ENCODE data around the gene NDUFAB1. TPM values are rescaled to one million over a fixed set of nuclear protein-coding genes. Genes with fewer than 3 reads are reported as not detected.
"Not testable (repeated sequence)": the region's sequence is repeated elsewhere in the genome, so short reads cannot be mapped to it uniquely, and the experiment has no call there.

The NDUFAB1 gene
- total RNA-seq, 1 donor from 2014 or later: 56.5 TPM

- Histone ChIP-seq H3K9me3 (no peaks in the 10 kb centered on the region), H3K36me3 (peaks cover 96% of the 10 kb centered on the region), H3K4me1 (no peaks in the 10 kb centered on the region), H3K27me3 (ENCODE audit: low read depth) (no peaks in the 10 kb centered on the region), H3K27ac (no peak overlapping the region), H3K4me3 (no peak overlapping the region)
- ATAC-seq (no peak), DNase-seq (no peak)
- TF ChIP-seq CTCF (IDR thresholded peaks at IDR 0.05): no peak
- intact Hi-C loops (cut with DNase I): no loop called here
These were observed 51.7 kb downstream of the NDUFAB1 start for GRCh38 chr16:23544436-23544835.

- H3K27me3 ChIP-seq (ENCODE audit: low read depth); H3K4me1 ChIP-seq; H3K9me3 ChIP-seq; H3K4me3 ChIP-seq; ATAC-seq; DNase-seq; intact Hi-C loops (cut with DNase I): not testable (repeated sequence)
- Histone ChIP-seq H3K27ac (peak overlapping the region; percentile 19), H3K36me3 (peaks cover 83% of the 10 kb centered on the region)
These were observed 55.3 kb downstream of the NDUFAB1 start for GRCh38 chr16:23540817-23541178.

- no peaks in the 10 kb centered on the region for H3K4me1 ChIP-seq
- H3K9me3 ChIP-seq: no peaks in the 10 kb centered on the region
- ATAC-seq (peak; percentile 90 to 96), DNase-seq (no peak)
- intact Hi-C loops (cut with DNase I): no loop called here
- TF ChIP-seq CTCF (IDR thresholded peaks at IDR 0.05): no peak
- H3K27me3 ChIP-seq (ENCODE audit: low read depth): no peaks in the 10 kb centered on the region
- no peak overlapping the region for H3K4me3 ChIP-seq
- H3K27ac ChIP-seq: peak overlapping the region; percentile 19
- H3K36me3 ChIP-seq: peaks cover 83% of the 10 kb centered on the region
These were observed 55.9 kb downstream of the NDUFAB1 start for GRCh38 chr16:23539984-23540816.

GRCh38 chr16:23538919-23539278 is 57.2 kb downstream of the NDUFAB1 start:
- H3K27ac ChIP-seq: no peak overlapping the region
- no peak for TF ChIP-seq CTCF (IDR thresholded peaks at IDR 0.05)
- H3K4me3 ChIP-seq: no peak overlapping the region
- H3K27me3 ChIP-seq (ENCODE audit: low read depth): no peaks in the 10 kb centered on the region
- ATAC-seq (no peak), DNase-seq (no peak)
- H3K36me3 ChIP-seq: peaks cover 83% of the 10 kb centered on the region
- H3K9me3 ChIP-seq: no peaks in the 10 kb centered on the region
- H3K4me1 ChIP-seq: no peaks in the 10 kb centered on the region
- intact Hi-C loops (cut with DNase I): no loop called here

GRCh38 chr16:23537390-23537789 is 58.7 kb downstream of the NDUFAB1 start:
- no peak overlapping the region for H3K4me3 ChIP-seq
- ATAC-seq: no peak

More at GRCh38 chr16:23537390-23537789, 58.7 kb downstream of the NDUFAB1 start:
- Histone ChIP-seq H3K4me1 (no peaks in the 10 kb centered on the region), H3K9me3 (no peaks in the 10 kb centered on the region), H3K27me3 (ENCODE audit: low read depth) (no peaks in the 10 kb centered on the region), H3K27ac (no peak overlapping the region), H3K36me3 (peaks cover 83% of the 10 kb centered on the region)
- intact Hi-C loops (cut with DNase I): no loop called here
- no peak for TF ChIP-seq CTCF (IDR thresholded peaks at IDR 0.05)
- DNase-seq: no peak
